Measurements from ENCODE around the gene KIAA1671.

- TF ChIP-seq CTCF (IDR thresholded peaks at IDR 0.05; ENCODE audit: low read length): no peak
- TF ChIP-seq EZH2 (IDR thresholded peaks at IDR 0.05; ENCODE audit: borderline replicate concordance, low read length): no peak
Measured at GRCh38 chr22:25186140-25186539, 233.6 kb downstream of the KIAA1671 start.
